IPS-11a (cell line): ENCODE data around the gene FAM234A.

ENCODE experiments used
- H3K4me3 ChIP-seq: one replicate; pipeline ENCODE4 v1.5.1; 2013; ENCODE audit warnings: low read depth, low read length, control low read depth

FAM234A gene

GRCh38 chr16:293043-293775 is 58.6 kb downstream of the FAM234A start:
- H3K4me3 ChIP-seq: no peak overlapping the region

DNA sequence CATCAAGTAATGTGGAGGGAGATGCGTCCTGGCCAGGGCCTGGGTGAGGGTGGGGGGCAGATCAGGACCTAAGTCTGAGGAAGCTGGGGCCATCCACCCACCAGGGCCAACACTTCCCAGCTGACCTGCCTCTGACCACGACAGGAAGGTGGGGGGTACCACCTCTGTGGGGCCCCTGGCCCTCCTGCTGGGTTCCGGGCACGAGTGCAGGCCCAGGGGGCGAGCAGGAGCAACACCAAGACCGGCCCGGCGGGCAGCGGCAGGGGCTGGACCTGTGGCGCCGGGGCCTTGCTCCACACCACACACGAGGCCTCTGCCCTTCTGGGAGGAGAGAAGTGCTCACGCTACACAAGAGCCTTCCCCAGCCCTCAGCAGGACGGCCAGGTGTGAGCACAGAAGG is 61.7 kb downstream of the FAM234A start:
- no peak overlapping the region for H3K4me3 ChIP-seq

- H3K4me3 ChIP-seq: no peak overlapping the region
Measured at GRCh38 chr16:296806-297510, 62.3 kb downstream of the FAM234A start.

DNA sequence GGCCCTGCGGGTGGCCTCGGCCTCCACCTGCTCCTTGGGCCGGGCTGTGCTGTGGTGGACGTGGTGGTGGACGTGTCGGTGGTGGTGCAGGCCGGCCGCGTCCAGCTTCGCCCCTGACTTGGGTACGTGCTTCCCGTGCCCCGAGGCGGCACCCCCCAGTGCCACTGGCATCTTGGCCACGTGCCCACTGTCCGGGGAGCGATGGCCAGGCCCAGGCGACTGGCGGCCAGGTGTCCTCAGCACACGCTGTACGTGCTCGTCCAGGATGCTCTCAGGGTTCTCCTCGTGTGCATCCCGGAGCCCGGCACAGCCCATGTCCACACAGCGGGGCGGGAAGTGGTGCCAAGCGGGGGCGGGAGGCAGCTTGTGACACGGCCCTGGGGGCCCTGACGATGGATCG is 63.2 kb downstream of the FAM234A start:
- no peak overlapping the region for H3K4me3 ChIP-seq

GRCh38 chr16:301235-301634 is 66.6 kb downstream of the FAM234A start:
- H3K4me3 ChIP-seq: no peak overlapping the region

DNA sequence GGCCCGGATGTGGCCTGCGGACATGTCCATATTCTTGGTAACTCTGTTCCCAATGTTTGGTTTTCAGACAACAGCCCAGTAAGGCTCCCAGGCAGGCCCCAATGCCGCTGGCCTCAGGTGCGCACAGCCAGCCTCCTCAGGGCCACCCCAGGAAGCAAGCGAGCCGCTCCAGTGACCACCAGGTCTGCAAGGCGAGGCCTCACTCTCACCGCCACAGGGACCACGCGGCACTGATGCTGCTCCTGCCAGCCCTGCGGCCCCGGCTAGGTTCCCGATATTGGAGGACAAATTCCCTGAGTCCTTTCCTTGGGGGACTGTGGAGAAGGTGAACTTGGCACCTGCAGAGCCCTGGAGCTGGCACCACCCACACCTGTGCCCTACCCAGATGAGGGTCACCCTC is 67.3 kb downstream of the FAM234A start:
- no peak overlapping the region for H3K4me3 ChIP-seq

DNA sequence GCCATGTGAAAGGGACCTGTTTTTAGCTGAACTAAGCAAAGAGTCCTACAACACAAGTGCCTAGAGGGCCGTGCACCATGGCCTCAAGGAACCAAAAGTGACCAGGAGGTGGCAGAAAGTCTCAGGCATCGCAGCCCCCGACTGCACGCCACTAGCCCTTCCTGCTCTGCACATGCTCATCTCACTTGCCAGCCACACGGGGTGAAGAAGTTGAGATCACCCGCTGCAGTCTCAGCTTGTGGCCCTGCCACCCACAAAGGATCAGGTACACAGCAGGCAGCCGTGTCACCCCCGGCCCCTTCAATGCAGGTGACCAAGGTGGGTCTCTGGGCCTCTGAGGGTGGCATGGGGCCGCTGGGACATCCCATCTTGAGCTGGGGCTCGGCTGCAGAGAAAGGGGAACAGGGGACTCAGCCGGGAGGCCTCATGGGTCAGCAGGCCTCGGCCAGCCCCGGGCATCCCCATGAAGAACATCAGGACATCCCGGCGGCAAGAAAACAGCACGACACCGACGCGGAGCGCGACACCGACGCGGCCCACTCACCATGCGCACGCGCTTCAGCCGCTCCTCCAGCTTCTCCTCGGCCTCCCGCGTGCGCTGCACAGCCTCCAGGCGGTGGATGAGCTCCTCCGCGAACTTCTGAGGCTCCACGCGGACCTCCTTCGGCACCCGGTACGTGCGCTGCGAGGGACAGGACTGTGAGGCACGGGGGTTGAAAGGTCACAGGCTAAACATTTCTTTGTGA is 69.3 kb downstream of the FAM234A start:
- no peak overlapping the region for H3K4me3 ChIP-seq

- H3K4me3 ChIP-seq: no peak overlapping the region
Measured at GRCh38 chr16:305916-306626, 71.5 kb downstream of the FAM234A start.

GRCh38 chr16:306911-307370 is 72.3 kb downstream of the FAM234A start:
- H3K4me3 ChIP-seq: no peak overlapping the region

DNA sequence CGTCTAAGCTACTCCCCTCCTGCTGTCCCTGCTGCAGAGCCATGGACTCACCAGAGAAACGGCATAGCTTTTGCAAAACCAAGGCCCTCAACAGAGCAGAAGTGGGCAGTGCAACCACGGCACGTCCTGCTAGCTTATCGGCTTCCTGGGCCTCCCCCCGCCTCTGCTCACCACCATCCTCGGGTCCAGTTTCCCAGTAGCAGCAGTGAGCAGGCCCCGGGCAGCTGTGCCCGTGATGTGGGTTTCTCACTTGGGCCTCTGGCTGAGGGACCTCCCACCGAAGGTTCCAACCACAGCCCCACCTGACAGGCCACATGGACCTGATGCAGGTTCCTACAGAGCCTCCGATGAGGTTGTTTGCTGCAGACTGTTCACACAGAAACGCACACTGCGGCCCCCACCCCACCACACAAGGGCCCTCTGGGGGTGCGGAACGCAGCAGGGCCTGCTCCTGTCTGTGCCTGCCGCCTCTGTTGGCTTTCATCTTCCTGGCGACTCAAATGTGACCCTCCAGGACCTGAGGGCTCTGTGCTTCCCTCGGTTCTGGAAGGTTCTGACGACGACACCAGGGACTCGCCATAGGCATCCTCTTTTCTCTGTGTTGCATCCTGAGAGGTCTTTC is 73.2 kb downstream of the FAM234A start:
- no peak overlapping the region for H3K4me3 ChIP-seq

- no peak overlapping the region for H3K4me3 ChIP-seq
Measured at GRCh38 chr16:309476-309875, 74.9 kb downstream of the FAM234A start.

DNA sequence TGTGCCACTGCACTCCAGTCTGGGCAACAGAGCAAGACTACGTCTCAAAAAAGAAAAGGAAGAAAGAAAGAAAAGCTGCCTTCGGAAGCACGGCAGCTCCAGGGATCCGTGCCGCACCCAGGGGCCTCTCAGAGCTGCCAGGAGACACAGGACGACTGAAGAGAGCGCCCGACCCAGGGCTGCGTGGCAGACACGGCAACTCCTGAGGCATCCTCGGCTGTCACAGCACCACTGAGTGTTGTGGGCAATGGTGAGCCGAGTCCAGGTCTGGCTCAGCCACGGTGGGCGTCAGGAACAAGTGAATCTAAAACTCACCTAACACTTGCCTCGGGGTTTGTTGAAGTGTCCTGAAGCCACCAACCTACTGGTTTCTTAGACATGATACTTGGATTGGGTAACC is 77.1 kb downstream of the FAM234A start:
- no peak overlapping the region for H3K4me3 ChIP-seq

DNA sequence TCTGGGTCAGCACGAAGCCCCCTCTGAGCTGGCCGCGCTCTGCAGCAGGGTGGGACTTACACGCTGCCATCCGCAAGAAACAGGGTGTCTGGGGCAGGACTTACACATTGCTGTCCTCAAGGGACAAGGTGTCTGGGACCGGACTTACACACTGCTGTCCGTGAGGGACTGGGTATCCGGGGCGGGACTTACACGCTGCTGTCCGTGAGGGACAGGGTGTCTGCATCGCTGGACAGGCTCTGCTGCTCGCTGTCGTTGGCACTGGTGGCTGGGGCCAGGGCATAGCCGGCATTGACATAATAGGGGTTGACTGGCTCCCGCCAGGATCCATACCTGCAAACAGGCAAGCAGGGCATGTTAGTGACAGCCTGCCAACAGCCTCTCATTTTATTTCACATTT is 79.7 kb downstream of the FAM234A start:
- no peak overlapping the region for H3K4me3 ChIP-seq

DNA sequence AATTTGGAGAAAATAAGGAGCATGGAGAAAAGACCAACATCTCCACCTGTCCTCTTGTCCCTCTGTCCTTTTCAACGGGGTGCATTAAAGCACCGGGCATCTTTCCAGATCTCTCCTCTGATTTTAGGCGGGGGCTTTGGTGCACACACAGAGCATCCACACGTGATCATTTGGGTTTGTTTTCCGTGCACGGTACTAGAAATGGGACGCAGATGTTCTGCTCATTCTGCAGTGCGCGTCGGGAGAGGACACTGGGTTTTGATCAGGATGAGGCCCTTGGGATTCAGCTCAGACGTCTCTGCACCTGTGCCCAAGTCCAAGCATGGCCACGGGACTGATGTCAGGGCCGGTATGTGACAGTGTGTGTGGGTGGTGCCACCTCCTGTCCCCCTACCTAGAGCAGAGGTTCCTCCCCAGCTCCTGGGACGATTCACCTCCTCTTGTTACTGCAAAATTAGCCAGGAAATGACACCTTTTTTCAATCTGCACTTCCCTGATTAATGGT is 80.2 kb downstream of the FAM234A start:
- H3K4me3 ChIP-seq: no peak overlapping the region
